GM23338 (cell line): ENCODE data around the gene EPS8L1. TPM values are rescaled to one million over a fixed set of nuclear protein-coding genes. Genes with fewer than 3 reads are reported as not detected.

Experiments used
- ATAC-seq: fragments of 200-7000 bp; cut with Tn5 transposase; 3 replicates; pipeline ENCODE4 v1.9.1; 2020
- DNase-seq: peaks from one replicate; pipeline ENCODE4 v3.0.0-alpha.2; 2015; ENCODE audit warnings: low spot score
- H2AFZ ChIP-seq: fragments of 200-600 bp; sonication (generic); 2 replicates; pipeline ENCODE4 v1.8.0; 2016; ENCODE audit warnings: antibody characterized with exemption, mild to moderate bottlenecking, moderate library complexity
- H3F3A ChIP-seq: fragments of 200-600 bp; sonication (generic); replicated peaks from 2 replicates; pipeline ENCODE4 v1.8.0; 2017; ENCODE audit warnings: antibody characterized with exemption, mixed run types, low read depth
- H3K27ac ChIP-seq: fragments of 200-600 bp; sonication (generic); 2 replicates; pipeline ENCODE4 v1.6.1; 2016; ENCODE audit warnings: low read depth
- H3K27me3 ChIP-seq: fragments of 200-600 bp; sonication (generic); 2 replicates; pipeline ENCODE4 v1.8.0; 2016; ENCODE audit warnings: mild to moderate bottlenecking, mixed run types, moderate library complexity; ENCODE audit not compliant: insufficient read depth
- H3K36me3 ChIP-seq: fragments of 200-600 bp; sonication (generic); 2 replicates; pipeline ENCODE4 v1.8.0; 2016; ENCODE audit warnings: mild to moderate bottlenecking; ENCODE audit not compliant: insufficient read depth
- H3K4me1 ChIP-seq: fragments of 200-600 bp; sonication (generic); 2 replicates; pipeline ENCODE4 v1.8.0; 2016; ENCODE audit warnings: mild to moderate bottlenecking, moderate library complexity; ENCODE audit not compliant: insufficient read depth
- H3K4me2 ChIP-seq: fragments of 200-600 bp; sonication (generic); 2 replicates; pipeline ENCODE4 v1.7.1; 2017; ENCODE audit warnings: mixed run types
- H3K4me3 ChIP-seq: fragments of 200-600 bp; sonication (generic); 2 replicates; pipeline ENCODE4 v1.6.1; 2016; ENCODE audit warnings: mixed run types
- H3K79me2 ChIP-seq: fragments of 200-600 bp; sonication (generic); replicated peaks from 2 replicates; pipeline ENCODE4 v1.8.0; 2017; ENCODE audit warnings: mild to moderate bottlenecking; ENCODE audit not compliant: insufficient read depth
- H3K9me2 ChIP-seq: fragments of 200-600 bp; sonication (generic); 2 replicates; pipeline ENCODE4 v1.8.0; 2017; ENCODE audit not compliant: insufficient read depth
- H4K20me1 ChIP-seq: fragments of 200-600 bp; sonication (generic); replicated peaks from 2 replicates; pipeline ENCODE4 v1.8.0; 2017; ENCODE audit warnings: mild to moderate bottlenecking; ENCODE audit not compliant: insufficient read depth
- H3K27ac Mint-ChIP-seq: 2 replicates; pipeline ENCODE4 v1.8.0; 2020; ENCODE audit warnings: inconsistent platforms, mild to moderate bottlenecking, moderate library complexity, mixed read lengths
- H3K27me3 Mint-ChIP-seq: 3 replicates; pipeline ENCODE4 v1.8.0; 2022; ENCODE audit warnings: low read depth, mild to moderate bottlenecking, moderate library complexity, mixed read lengths, inconsistent platforms; ENCODE audit not compliant: insufficient read depth, poor library complexity
- H3K36me3 Mint-ChIP-seq: 3 replicates; pipeline ENCODE4 v1.8.0; 2021; ENCODE audit warnings: low read depth, mild to moderate bottlenecking, inconsistent platforms, moderate library complexity, mixed read lengths
- H3K4me1 Mint-ChIP-seq: 3 replicates; pipeline ENCODE4 v1.8.0; 2020; ENCODE audit warnings: mild to moderate bottlenecking, inconsistent platforms, mixed read lengths
- H3K4me3 Mint-ChIP-seq: 3 replicates; pipeline ENCODE4 v1.8.0; 2021; ENCODE audit warnings: moderate library complexity, mild to moderate bottlenecking, inconsistent platforms, mixed read lengths
- H3K9me3 Mint-ChIP-seq: 3 replicates; pipeline ENCODE4 v1.8.0; 2020; ENCODE audit warnings: moderate library complexity, mild to moderate bottlenecking, inconsistent platforms, mixed read lengths
- CREB1 ChIP-seq: fragments of 250-450 bp; sonication (Bioruptor Pico); IDR thresholded peaks from 2 replicates; pipeline ENCODE4 v1.5.0; 2020; ENCODE audit warnings: low read depth, mild to moderate bottlenecking, moderate library complexity
- ETS1 ChIP-seq: IDR thresholded peaks from 2 replicates; pipeline ENCODE4 v1.6.1; 2016; ENCODE audit warnings: antibody characterized with exemption
- EZH2 ChIP-seq: fragments of 200-600 bp; sonication (generic); IDR thresholded peaks from one replicate; pipeline ENCODE4 v1.8.0; 2017; ENCODE audit warnings: antibody characterized with exemption, mild to moderate bottlenecking, low read depth; ENCODE audit not compliant: unreplicated experiment
- EZH2phosphoT487 ChIP-seq: fragments of 200-600 bp; sonication (generic); IDR thresholded peaks from one replicate; pipeline ENCODE4 v1.8.1; 2018; ENCODE audit warnings: antibody characterized with exemption; ENCODE audit not compliant: unreplicated experiment
- JUNB ChIP-seq: IDR thresholded peaks from one replicate; pipeline ENCODE4 v1.6.1; 2016; ENCODE audit warnings: antibody characterized with exemption; ENCODE audit not compliant: unreplicated experiment
- NANOG ChIP-seq: IDR thresholded peaks from 2 replicates; pipeline ENCODE4 v1.6.1; 2016; ENCODE audit warnings: antibody characterized with exemption, borderline replicate concordance
- POLR2AphosphoS5 ChIP-seq: IDR thresholded peaks from 2 replicates; pipeline ENCODE4 v1.6.1; 2016; ENCODE audit warnings: antibody characterized with exemption, low read depth
- REST ChIP-seq: IDR thresholded peaks from one replicate; pipeline ENCODE4 v1.6.1; 2018; ENCODE audit warnings: antibody characterized with exemption; ENCODE audit not compliant: unreplicated experiment
- STAT1 ChIP-seq: IDR thresholded peaks from one replicate; pipeline ENCODE4 v1.6.1; 2016; ENCODE audit warnings: antibody characterized with exemption; ENCODE audit not compliant: unreplicated experiment
- ZNF114 ChIP-seq: fragments of 250-450 bp; sonication (Bioruptor Pico); IDR thresholded peaks from 2 replicates; pipeline ENCODE4 v1.5.0; 2020; ENCODE audit warnings: mild to moderate bottlenecking, moderate library complexity
- ZNF331 ChIP-seq: fragments of 250-450 bp; sonication (Bioruptor Pico); IDR thresholded peaks from 2 replicates; pipeline ENCODE4 v1.5.0; 2020; ENCODE audit warnings: low read depth, mild to moderate bottlenecking, moderate library complexity
- ZNF462 ChIP-seq: fragments of 250-450 bp; sonication (Bioruptor Pico); IDR thresholded peaks from 2 replicates; pipeline ENCODE4 v1.5.0; 2020; ENCODE audit warnings: mild to moderate bottlenecking, moderate library complexity
- polyA plus RNA-seq: library from polyadenylated mRNA; unstranded; fragments of >200 nt; fragmentation: Nextera tagmentation; extraction: Ambion mirVana; gene quantifications from 2 replicates; pipeline ENCODE4 v1.2.1, GENCODE V29; 2016
- total RNA-seq: library from RNA; depleted of rRNA; stranded (reverse); fragments of >200 nt; shearing (Covaris generic); gene quantifications from 2 replicates; pipeline ENCODE4 v1.2.3, GENCODE V29; 2014
- TF ChIP-seq, protein P1 (sequence below), 2 experiments: fragments of 200-600 bp in 1 of 2; sonication (generic) in 1 of 2; conservative IDR thresholded peaks; 2 replicates each; pipeline versions ENCODE4 v1.5.1 to v1.6.1; 2016 to 2017; ENCODE audit warnings: antibody characterized with exemption in 2 of 2, low read depth in 2 of 2, mild to moderate bottlenecking in 2 of 2, moderate library complexity in 1 of 2

EPS8L1 gene
- total and polyA plus RNA-seq, 2 experiments from 2014 or later, result 47.5 to 51.2 TPM

GRCh38 chr19:55041244-55041626 is 34.4 kb upstream of the EPS8L1 start:
- H3K4me1 ChIP-seq, result no peaks in the 10 kb centered on the region
- no peak overlapping the region for H3K4me3 Mint-ChIP-seq
- H3K4me2 ChIP-seq, result no peak overlapping the region
- no peaks in the 10 kb centered on the region for H3K9me3 Mint-ChIP-seq
- H3K27me3 Mint-ChIP-seq, result peaks cover 6% of the 10 kb centered on the region
- H3F3A ChIP-seq, result no peaks in the 10 kb centered on the region
- ATAC-seq (no peak), DNase-seq (no peak)
- TF ChIP-seq ZNF331 (CRISPR knock-in tag) (no peak), EZH2 (no peak), REST (no peak), NANOG (no peak), CREB1 (CRISPR knock-in tag) (no peak), ZNF462 (no peak), ZNF114 (CRISPR knock-in tag) (no peak), JUNB (no peak), ETS1 (no peak), STAT1 (no peak), EZH2phosphoT487 (no peak), POLR2AphosphoS5 (no peak)
- TF ChIP-seq, protein P1, sequence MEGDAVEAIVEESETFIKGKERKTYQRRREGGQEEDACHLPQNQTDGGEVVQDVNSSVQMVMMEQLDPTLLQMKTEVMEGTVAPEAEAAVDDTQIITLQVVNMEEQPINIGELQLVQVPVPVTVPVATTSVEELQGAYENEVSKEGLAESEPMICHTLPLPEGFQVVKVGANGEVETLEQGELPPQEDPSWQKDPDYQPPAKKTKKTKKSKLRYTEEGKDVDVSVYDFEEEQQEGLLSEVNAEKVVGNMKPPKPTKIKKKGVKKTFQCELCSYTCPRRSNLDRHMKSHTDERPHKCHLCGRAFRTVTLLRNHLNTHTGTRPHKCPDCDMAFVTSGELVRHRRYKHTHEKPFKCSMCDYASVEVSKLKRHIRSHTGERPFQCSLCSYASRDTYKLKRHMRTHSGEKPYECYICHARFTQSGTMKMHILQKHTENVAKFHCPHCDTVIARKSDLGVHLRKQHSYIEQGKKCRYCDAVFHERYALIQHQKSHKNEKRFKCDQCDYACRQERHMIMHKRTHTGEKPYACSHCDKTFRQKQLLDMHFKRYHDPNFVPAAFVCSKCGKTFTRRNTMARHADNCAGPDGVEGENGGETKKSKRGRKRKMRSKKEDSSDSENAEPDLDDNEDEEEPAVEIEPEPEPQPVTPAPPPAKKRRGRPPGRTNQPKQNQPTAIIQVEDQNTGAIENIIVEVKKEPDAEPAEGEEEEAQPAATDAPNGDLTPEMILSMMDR (conservative IDR thresholded peaks at IDR 0.05; ENCODE audit: low read depth in 2 of 2), result no peak
- H4K20me1 ChIP-seq, result peaks cover 24% of the 10 kb centered on the region; the same call in 1 of the 2 replicates
- no peak overlapping the region for H2AFZ ChIP-seq
- H3K27ac Mint-ChIP-seq, result no peak overlapping the region
- H3K27ac ChIP-seq, result no peak overlapping the region
- H3K36me3 ChIP-seq, result no peaks in the 10 kb centered on the region
- H3K27me3 ChIP-seq, result no peaks in the 10 kb centered on the region
- H3K36me3 Mint-ChIP-seq, result peaks cover 34% of the 10 kb centered on the region
- no peak overlapping the region for H3K4me3 ChIP-seq
- no peaks in the 10 kb centered on the region for H3K4me1 Mint-ChIP-seq
- peaks cover 27% of the 10 kb centered on the region; the same call in 1 of the 2 replicates for H3K79me2 ChIP-seq
- no peaks in the 10 kb centered on the region for H3K9me2 ChIP-seq
